SJSA1 (cell line): ENCODE data around the gene STX10. TPM values are rescaled to one million over a fixed set of nuclear protein-coding genes. Genes with fewer than 3 reads are reported as not detected.

Experiments used
- DNase-seq, 2 experiments: peaks; one replicate each; pipeline ENCODE4 v3.0.0-alpha.2; 2015 to 2020; ENCODE audit warnings: low spot score in 2 of 2, low read depth in 1 of 2
- H3K27ac ChIP-seq: fragments of 250-450 bp; sonication (Bioruptor Pico); 2 replicates; pipeline ENCODE4 v1.5.1; 2020; ENCODE audit warnings: mild to moderate bottlenecking, moderate library complexity
- H3K27me3 ChIP-seq: fragments of 250-450 bp; sonication (Bioruptor Pico); replicated peaks from 2 replicates; pipeline ENCODE4 v1.5.1; 2020; ENCODE audit warnings: mild to moderate bottlenecking, moderate library complexity
- H3K36me3 ChIP-seq: fragments of 250-450 bp; sonication (Bioruptor Pico); 2 replicates; pipeline ENCODE4 v1.5.1; 2020; ENCODE audit warnings: mild to moderate bottlenecking
- H3K4me1 ChIP-seq: fragments of 250-450 bp; sonication (Bioruptor Pico); replicated peaks from 2 replicates; pipeline ENCODE4 v1.6.1; 2021; ENCODE audit warnings: mild to moderate bottlenecking
- H3K4me3 ChIP-seq: fragments of 250-450 bp; sonication (Bioruptor Pico); 2 replicates; pipeline ENCODE4 v1.5.1; 2020; ENCODE audit warnings: mild to moderate bottlenecking
- H3K9me3 ChIP-seq: fragments of 250-450 bp; sonication (Bioruptor Pico); replicated peaks from 2 replicates; pipeline ENCODE4 v1.5.1; 2020; ENCODE audit warnings: mild to moderate bottlenecking
- total RNA-seq: library from RNA; depleted of rRNA; stranded (reverse); fragments of >200 nt; shearing (Covaris generic); gene quantifications from 2 replicates; pipeline ENCODE4 v1.2.3, GENCODE V29; 2014

The STX10 gene
- total RNA-seq, 1 experiment from 2014 or later: 106 TPM

DNA sequence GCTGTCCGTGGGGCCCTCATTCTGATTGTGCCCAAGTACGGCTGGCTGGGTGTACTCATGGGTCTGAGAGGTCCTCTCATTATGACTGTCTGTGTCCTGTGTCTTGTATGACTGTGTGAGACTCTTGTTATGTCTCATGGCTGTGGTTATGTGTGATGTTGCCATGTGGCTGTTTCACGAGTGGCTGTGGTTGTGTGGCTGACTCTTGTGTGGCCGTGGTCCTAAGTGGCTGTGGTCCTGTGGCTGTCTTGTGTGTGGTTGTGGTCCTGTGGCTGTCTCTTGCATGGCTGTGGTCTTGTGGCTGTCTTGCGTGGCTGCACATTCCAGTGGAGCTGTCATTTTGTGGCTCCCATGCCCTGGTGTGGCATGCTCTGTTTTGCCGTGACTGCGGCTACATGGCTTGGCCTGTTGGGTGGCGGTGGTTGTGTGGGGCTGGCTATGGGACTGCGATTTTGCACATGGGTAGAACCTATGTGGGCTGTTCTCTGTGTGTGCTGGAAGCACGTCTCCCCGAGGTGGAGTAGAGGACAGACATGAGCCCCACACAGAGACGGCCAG, 50.1 kb downstream of the STX10 start:
- no peaks in the 10 kb centered on the region for H3K9me3 ChIP-seq
- H3K36me3 ChIP-seq: peaks cover 9% of the 10 kb centered on the region; the same call in 1 of the 2 replicates
- DNase-seq: no peak
- no peak overlapping the region for H3K4me3 ChIP-seq
- H3K4me1 ChIP-seq: no peaks in the 10 kb centered on the region
- no peak overlapping the region for H3K27ac ChIP-seq
- no peaks in the 10 kb centered on the region for H3K27me3 ChIP-seq

DNA sequence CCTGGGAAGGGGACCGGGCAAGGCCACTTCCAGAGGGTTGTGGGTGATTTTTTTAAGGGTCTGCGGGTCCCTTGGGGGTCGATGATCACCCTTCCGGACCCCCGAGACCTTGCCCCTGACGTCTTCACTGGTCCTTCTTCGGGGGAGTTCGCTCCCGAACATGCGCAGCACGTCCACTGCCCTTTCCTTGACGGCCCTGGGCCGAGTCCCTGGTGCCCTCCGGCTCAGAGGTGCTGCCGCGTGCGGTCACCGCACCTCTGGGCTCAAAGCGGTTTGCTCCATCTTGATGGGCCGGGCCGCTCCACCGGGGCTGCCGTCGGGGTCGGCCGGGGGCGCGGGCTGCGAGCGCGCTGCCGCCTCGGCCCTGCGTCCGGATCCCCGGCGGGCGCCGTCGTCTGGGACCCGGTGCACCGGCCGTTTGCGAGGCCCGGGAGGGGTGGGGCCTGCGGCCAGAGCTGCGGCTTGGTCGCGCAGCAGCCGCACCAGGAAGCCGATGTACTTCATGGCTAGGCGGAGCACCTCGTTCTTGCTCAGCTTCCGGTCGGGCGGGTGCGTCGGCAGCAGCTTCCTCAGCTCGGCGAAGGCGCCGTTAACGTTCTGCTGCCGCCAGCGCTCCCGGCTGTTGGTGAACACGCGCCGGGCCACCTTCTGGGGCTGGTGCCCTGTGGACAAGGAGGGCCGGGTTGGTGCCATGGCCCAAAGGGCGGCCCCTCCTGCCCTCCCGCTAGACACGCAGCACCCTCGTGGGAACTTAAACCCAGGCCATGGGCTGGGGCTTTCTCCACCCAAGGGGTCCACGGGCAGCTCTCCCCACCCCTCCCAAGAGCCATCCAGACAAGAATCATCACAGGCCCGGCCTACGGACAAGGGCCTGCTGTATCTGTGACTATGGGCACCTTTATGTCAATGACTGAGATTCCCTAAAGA, 50.8 kb downstream of the STX10 start:
- Histone ChIP-seq H3K36me3 (peaks cover 3% of the 10 kb centered on the region; the same call in 1 of the 2 replicates), H3K4me3 (no peak overlapping the region), H3K4me1 (no peaks in the 10 kb centered on the region), H3K9me3 (no peaks in the 10 kb centered on the region), H3K27ac (no peak overlapping the region), H3K27me3 (no peaks in the 10 kb centered on the region)
- DNase-seq: no peak

GRCh38 chr19:13098277-13099072, 51.7 kb downstream of the STX10 start:
- Histone ChIP-seq H3K9me3 (no peaks in the 10 kb centered on the region), H3K27me3 (no peaks in the 10 kb centered on the region), H3K4me3 (no peak overlapping the region), H3K4me1 (no peaks in the 10 kb centered on the region), H3K27ac (no peak overlapping the region), H3K36me3 (peaks cover 3% of the 10 kb centered on the region; the same call in 1 of the 2 replicates)
- no peak for DNase-seq

DNA sequence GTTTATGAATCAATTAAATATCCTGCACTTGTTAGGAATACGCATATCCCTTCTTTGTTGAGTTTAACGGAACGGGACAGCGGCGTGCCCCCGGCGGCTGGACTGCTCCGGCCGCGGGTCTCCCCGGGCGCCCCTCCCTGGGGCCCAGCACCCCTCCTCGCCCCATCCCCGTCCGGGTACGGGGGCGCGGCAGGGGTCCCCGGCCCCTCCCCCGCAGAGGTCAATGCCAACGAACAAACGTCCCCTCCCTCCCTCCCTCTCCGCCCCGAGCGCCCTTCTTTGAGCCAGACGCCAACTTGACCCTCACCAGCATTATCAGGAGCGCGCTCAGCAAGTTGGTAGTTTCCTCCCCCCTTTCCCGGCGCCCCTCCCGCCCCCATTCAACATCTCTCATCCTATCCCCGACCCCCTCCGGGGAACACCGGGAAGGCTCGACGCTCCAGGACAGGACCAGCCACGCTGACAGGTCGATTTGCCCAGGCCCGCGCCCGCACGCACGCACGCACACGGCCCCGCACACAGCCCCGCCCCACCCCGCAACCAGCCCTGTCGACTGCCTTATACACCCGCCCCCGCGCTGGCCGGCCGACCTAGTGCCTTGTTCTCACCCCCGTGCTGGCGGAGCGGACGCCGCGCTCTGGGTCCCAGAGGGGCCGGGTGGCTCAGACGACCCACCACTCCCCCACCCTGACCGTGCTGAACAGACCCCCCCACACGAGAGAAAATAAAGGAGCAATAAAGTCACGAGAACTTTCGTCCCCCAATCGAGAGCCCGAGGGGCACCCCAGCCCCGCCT, 52.5 kb downstream of the STX10 start:
- no peaks in the 10 kb centered on the region for H3K4me1 ChIP-seq
- no peak overlapping the region for H3K27ac ChIP-seq
- H3K9me3 ChIP-seq: no peaks in the 10 kb centered on the region
- H3K36me3 ChIP-seq: peaks cover 3% of the 10 kb centered on the region; the same call in 1 of the 2 replicates
- no peak for DNase-seq
- H3K4me3 ChIP-seq: no peak overlapping the region
- H3K27me3 ChIP-seq: no peaks in the 10 kb centered on the region

DNA sequence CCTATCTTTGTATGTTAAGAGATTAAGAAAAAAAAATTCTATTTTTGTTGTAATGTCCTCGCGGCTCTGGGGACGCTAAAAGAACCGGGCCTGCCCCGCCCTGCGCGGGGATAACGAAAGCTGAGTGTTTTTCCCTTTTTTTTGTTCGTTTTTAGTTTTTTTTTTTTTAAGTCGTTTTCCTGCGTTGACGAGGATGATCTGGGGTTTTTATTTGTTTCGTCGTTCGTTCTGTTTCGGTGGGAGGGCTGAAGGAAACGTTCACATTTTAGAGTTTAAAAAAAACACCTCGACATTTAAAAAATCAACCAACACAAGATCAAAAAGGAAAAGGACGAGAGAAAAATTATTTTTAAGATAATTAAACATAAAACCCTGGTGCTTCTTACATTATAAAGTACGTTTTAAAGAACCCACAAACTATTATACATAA, 53.1 kb downstream of the STX10 start:
- H3K27me3 ChIP-seq: no peaks in the 10 kb centered on the region
- no peak for DNase-seq
- H3K9me3 ChIP-seq: no peaks in the 10 kb centered on the region
- no peaks in the 10 kb centered on the region for H3K4me1 ChIP-seq
- H3K4me3 ChIP-seq: no peak overlapping the region
- H3K27ac ChIP-seq: no peak overlapping the region
- H3K36me3 ChIP-seq: peaks cover 3% of the 10 kb centered on the region; the same call in 1 of the 2 replicates

- H3K9me3 ChIP-seq: no peaks in the 10 kb centered on the region
- H3K27ac ChIP-seq: no peak overlapping the region
- H3K36me3 ChIP-seq: peaks cover 5% of the 10 kb centered on the region; the same call in 1 of the 2 replicates
- no peaks in the 10 kb centered on the region for H3K4me1 ChIP-seq
- H3K27me3 ChIP-seq: no peaks in the 10 kb centered on the region
- no peak overlapping the region for H3K4me3 ChIP-seq
- no peak for DNase-seq
Measured at GRCh38 chr19:13095934-13096927, 53.9 kb downstream of the STX10 start.

DNA sequence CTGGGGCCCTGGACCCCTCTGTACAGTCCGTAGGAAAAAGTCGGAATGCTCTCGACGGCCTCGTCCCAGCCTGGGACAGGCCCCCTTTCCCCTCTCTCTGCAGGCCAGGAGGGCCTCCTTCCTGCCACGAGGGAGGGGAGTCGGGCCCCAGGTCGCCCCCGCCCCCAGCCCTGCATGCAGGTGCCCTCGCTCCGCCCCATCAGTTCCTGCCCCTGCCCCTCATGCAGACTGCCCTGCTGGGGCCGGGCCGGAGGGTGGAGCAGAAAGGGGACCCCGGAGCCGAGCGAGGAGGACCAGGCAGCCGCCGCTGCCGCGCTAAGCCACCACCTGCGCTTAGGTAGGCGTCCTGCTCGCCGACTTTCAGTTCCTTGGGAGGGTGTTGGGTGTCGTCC, 54.8 kb downstream of the STX10 start:
- no peak overlapping the region for H3K27ac ChIP-seq
- no peak for DNase-seq
- no peaks in the 10 kb centered on the region for H3K27me3 ChIP-seq
- peaks cover 5% of the 10 kb centered on the region; the same call in 1 of the 2 replicates for H3K36me3 ChIP-seq
- H3K4me3 ChIP-seq: no peak overlapping the region
- no peaks in the 10 kb centered on the region for H3K9me3 ChIP-seq
- H3K4me1 ChIP-seq: no peaks in the 10 kb centered on the region

GRCh38 chr19:13094771-13095392, 55.3 kb downstream of the STX10 start:
- H3K36me3 ChIP-seq: peaks cover 5% of the 10 kb centered on the region; the same call in 1 of the 2 replicates
- no peaks in the 10 kb centered on the region for H3K9me3 ChIP-seq
- H3K27ac ChIP-seq: no peak overlapping the region
- no peaks in the 10 kb centered on the region for H3K27me3 ChIP-seq
- no peaks in the 10 kb centered on the region for H3K4me1 ChIP-seq
- no peak for DNase-seq
- no peak overlapping the region for H3K4me3 ChIP-seq

DNA sequence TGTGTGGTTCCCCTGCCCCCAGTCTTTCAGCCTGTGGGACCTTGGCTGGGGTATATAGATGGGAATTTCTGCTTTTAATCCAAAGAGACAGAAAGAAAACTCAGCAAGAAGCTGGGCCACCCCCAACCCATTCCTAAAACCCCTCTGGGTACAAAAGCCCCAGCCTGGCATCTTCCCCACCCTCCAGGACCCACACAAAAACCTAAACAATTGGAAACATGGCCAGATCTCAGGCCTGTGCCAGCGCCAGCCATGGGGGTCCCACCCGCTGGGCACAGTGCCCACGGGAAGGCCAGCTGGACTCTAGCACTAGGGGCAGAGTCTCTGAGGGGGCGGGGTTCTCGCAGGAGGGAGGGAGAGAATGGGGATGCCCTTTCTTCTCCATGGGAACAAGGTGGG, 56.1 kb downstream of the STX10 start:
- peaks cover 5% of the 10 kb centered on the region; the same call in 1 of the 2 replicates for H3K36me3 ChIP-seq
- H3K27me3 ChIP-seq: no peaks in the 10 kb centered on the region
- DNase-seq: no peak
- H3K9me3 ChIP-seq: no peaks in the 10 kb centered on the region
- H3K27ac ChIP-seq: no peak overlapping the region
- H3K4me3 ChIP-seq: no peak overlapping the region
- no peaks in the 10 kb centered on the region for H3K4me1 ChIP-seq
